Renal cortex interstitium (tissue), 11 donors: ENCODE measurements around the gene FBXO34. TPM values are rescaled to one million over a fixed set of nuclear protein-coding genes. Genes with fewer than 3 reads are reported as not detected.

Experiments
- DNase-seq, 11 donors: peaks; one replicate each; pipeline ENCODE4 v3.0.0-alpha.2; 2013; ENCODE audit warnings: low read depth in 9 of 11, low spot score in 4 of 11; ENCODE audit errors: extremely low read depth in 1 of 11
- polyA plus RNA-seq, 3 donors: library from polyadenylated mRNA; unstranded; fragments of 120-200 nt; gene quantifications; one replicate each; pipeline ENCODE4 v1.2.1, GENCODE V29; 2013; ENCODE audit not compliant: insufficient read length in 3 of 3

Gene FBXO34
- polyA plus RNA-seq, 3 donors = 32.5 to 38.8 (median 38.7) TPM

- no peak for DNase-seq
Measured at GRCh38 chr14:55389330-55389729, 118.1 kb downstream of the FBXO34 start.

DNA sequence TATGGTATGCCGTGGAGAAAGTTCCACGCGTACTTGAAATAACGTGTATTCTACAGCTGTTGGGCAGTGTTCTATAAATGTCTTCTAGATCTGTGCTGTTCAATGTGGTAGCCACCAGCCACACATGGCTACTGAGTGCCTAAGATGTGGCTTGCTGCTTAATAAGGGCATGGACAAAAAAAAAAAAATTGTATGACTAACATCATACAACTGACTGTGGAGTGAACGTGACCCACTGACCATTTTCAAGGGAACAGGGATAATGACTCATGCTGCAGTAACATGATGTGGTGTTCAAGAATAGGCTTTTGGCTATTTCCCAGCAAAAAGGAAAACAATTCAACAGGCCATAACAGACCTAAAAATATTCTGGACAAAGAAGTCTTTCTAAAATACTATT lies 127.5 kb downstream of the FBXO34 start:
- DNase-seq = no peak

DNA sequence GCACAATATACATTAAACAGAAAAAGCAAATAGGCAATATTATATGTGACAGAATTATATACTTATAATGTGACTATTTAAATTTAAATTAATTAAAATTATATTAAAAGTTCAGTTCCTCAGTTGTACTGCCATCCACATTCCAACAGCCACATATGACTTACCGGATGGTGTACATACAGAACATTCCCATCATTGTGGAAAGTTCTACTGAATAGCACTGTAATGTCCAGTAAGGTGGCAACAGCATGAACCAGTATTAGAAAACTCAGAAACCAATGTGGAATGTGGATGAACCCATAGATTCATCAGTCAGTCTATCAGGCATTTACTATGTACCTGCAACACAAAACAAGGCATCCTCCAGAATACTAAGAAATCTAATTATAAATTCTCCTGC lies 128.0 kb downstream of the FBXO34 start:
- DNase-seq = no peak

DNA sequence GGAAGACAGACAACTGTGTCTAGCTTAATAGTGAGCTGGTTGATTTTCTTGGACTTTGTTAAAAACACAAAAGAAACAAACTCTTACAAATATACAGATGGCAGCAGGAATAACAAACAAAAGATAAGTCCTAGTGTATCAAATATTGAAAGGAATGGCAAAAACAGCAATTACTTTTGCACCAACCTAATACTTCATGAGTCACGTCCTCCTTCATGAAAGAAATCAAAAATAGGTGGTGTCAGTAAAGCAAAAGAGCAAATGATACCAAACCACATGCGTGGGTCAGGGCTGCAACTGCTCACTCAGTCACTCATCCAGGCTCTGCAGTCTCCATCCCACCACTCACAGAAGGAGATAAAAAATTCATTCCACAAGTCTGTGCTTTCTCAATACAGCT lies 128.6 kb downstream of the FBXO34 start:
- DNase-seq = no peak

- no peak for DNase-seq
Measured at GRCh38 chr14:55401751-55402150, 130.5 kb downstream of the FBXO34 start.

Other genes with a start within 250 kb of the FBXO34 start
- gene WDHD1, start 244.3 kb upstream of the FBXO34 start, polyA plus RNA-seq = 10 to 100 TPM; 16.4 to 23.0 (median 18.6) TPM
- gene SOCS4, start 244.2 kb upstream of the FBXO34 start, polyA plus RNA-seq = 10 to 100 TPM; 17.4 to 21.6 (median 20.8) TPM
- gene MAPK1IP1L, start 219.8 kb upstream of the FBXO34 start, polyA plus RNA-seq = 100 to 1,000 TPM; 105 to 124 (median 106) TPM
- gene LGALS3, start 142.2 kb upstream of the FBXO34 start, polyA plus RNA-seq = 10 to 100 TPM; 14.8 to 26.0 (median 16.1) TPM
- gene DLGAP5, start 79.8 kb upstream of the FBXO34 start, polyA plus RNA-seq = 10 to 100 TPM; 21.7 to 40.2 (median 33.2) TPM
- gene ATG14, start 140.4 kb downstream of the FBXO34 start, polyA plus RNA-seq = 10 to 100 TPM; 15.8 to 28.1 (median 21.9) TPM
- under 1 TPM in 2 of 3 donors, not detected in 1; 0.07 to 0.12 TPM for gene TBPL2, start 169.2 kb downstream of the FBXO34 start, polyA plus RNA-seq